GM11168 (cell line): Measurements from ENCODE around the gene DUS2.

Source experiments
- in situ Hi-C: fragments of 300-500 bp; cut with MboI; formaldehyde crosslinking; loops from one replicate; pipeline ENCODE4 v1.12.0; 2022; ENCODE audit warnings: low sequenced_read_pairs; ENCODE audit not compliant: unreplicated experiment

DUS2 gene

GRCh38 chr16:68040506-68041288 lies 17.6 kb downstream of the DUS2 start:
- in situ Hi-C loops: loop anchor here (5.0 kb wide), 1 partner anchor 38 kb away; no protein-coding TSS in a partner anchor

DNA sequence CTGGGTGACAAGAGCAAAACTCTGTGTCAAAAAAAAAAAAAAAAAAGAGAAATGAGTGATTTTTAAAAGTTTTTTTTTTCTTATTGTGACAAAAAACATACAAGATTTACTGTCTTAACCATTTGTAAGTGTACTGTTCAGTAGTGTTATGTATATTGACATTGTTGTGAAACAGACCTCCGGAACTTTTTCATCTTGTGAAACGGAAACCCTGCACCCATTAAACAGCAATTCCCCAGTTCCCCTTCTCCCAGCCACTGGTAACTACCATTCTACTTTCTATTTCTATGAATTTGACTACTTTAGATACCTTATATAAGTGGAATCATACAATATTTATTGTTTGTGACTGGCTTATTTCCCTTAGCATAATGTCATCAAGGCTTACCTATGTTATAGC lies 18.7 kb downstream of the DUS2 start:
- in situ Hi-C loops: loop anchor here (5.0 kb wide), 1 partner anchor 39 kb away; no protein-coding TSS in a partner anchor

DNA sequence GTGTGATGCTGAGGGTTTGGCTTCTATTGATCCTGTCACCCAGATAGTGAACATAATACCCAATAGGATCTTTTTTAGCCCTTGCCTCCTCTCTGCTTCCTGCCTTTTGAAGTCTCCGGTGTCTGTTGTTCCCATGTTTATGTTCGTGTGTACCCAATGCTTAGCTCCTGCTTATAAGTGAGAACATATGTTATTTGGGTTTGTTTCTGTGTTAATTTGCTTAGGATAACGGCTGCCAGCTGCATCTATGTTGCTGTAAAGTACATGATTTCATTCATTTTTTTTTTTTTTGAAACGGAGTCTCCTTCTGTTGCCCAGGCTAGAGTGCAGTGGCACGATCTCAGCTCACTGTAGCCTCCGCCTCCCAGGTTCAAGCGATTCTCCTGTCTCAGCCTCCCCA lies 23.0 kb downstream of the DUS2 start:
- in situ Hi-C loops: no loop called here

- in situ Hi-C loops: no loop called here
These were observed 24.9 kb downstream of the DUS2 start for GRCh38 chr16:68047987-68048386.

DNA sequence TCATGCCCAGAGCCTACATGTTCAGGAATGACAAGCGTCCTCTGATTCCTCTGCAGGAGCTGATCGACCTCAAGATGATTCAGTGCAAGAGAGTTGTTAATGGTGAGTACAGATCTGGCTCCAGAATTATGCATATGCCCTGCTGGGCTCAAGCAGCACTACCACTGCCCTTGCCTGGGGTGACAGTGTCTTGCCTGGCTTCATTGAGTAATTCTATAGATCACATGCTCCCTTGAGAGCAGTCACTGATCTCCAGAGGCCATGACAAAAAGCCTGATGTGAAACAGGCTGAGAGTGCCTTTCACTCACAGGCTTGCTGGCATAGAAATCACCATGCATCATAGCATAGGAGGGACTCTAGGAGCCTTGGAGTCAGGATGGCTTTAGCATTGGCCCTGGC lies 26.4 kb downstream of the DUS2 start:
- in situ Hi-C loops: no loop called here

- in situ Hi-C loops: no loop called here
These were observed 32.3 kb downstream of the DUS2 start for GRCh38 chr16:68055395-68055794.

- in situ Hi-C loops: no loop called here
These were observed 36.7 kb downstream of the DUS2 start for GRCh38 chr16:68059804-68060203.

- in situ Hi-C loops: no loop called here
These were observed 38.3 kb downstream of the DUS2 start for GRCh38 chr16:68061396-68061795.

- in situ Hi-C loops: no loop called here
These were observed 39.9 kb downstream of the DUS2 start for GRCh38 chr16:68062910-68063393.

- in situ Hi-C loops: no loop called here
These were observed 41.8 kb downstream of the DUS2 start for GRCh38 chr16:68064791-68065365.

DNA sequence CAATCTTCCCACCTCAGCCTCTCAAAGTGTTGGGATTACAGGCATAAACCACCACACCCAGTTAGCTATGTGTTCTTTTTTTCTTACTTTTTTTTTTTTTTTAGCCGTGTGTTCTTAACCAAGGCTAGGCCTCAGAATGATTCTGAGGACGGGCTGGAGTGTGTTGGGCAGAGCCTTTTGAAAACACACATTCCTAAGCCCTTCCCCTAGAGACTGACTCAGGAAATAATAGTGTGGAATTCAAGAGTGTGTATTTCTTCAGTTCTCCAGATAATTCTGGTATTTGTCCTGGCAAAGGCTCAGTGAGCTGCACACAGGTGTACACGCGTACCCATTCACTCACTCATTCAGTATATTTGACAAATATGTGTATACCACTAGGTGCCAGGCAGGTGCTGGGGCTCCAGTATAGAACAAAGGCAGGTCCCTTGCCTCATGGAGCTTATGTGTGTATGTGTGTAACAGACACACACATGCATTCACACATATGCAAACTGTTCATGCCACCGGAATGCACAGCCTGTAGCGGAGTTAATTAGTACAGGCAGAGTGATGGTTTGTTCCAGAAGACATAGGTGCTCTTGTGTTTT lies 42.7 kb downstream of the DUS2 start:
- in situ Hi-C loops: no loop called here

- in situ Hi-C loops: no loop called here
These were observed 43.7 kb downstream of the DUS2 start for GRCh38 chr16:68066763-68067162.

DNA sequence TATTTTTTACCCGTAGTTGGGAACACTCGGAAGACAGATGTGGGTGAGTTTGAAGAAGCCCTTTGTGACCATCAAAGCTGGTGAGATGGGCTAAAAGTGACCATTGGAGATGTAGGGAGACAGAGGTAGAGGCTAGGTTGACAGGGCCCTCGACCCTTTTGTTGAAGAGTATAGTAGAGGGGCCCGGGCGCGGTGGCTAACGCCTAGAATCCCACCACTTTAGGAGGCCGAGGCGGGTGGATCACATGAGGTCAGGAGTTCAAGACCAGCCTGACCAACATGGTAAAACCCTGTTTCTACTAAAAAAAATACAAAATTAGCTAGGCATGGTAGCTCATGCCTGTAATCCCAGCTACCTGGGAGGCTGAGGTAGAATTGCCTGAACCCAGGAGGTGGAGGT lies 45.8 kb downstream of the DUS2 start:
- in situ Hi-C loops: no loop called here

GRCh38 chr16:68069511-68070248 lies 46.6 kb downstream of the DUS2 start:
- in situ Hi-C loops: loop anchor here (5.0 kb wide), 1 partner anchor 158 kb away; no protein-coding TSS in a partner anchor

GRCh38 chr16:68070249-68070730 lies 47.2 kb downstream of the DUS2 start:
- in situ Hi-C loops: loop anchor here (5.0 kb wide), 1 partner anchor 157 kb away; no protein-coding TSS in a partner anchor

DNA sequence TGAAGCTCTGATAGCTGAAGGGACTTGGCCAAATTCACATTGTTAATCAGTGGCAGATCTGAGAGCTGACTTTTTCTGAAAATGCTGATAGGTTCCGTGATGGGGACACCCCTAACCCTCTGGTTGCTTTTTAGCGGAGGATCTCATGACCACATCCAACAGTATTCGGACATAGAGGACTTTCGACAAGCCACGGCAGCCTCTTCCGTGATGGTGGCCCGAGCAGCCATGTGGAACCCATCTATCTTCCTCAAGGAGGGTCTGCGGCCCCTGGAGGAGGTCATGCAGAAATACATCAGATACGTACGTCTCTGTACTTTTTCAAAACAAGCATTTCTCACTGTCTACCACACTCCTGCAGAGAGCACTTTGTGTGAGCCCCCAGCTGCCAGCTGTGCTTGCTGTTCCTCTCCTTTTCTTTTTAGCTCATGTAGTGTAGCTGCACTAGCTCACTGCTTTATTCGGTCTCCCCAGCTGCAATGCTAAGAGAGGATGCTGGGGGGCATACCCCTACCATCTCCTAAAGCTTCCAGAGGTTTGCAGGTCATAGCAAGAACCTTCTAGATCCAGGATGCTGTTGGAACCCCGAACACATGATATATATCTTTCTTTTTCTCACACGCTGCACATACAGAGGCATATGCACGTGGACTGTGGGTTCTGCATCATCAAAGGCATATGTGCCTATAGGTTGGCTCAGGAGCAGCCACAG lies 47.9 kb downstream of the DUS2 start:
- in situ Hi-C loops: loop anchor here (5.0 kb wide), 1 partner anchor 156 kb away; no protein-coding TSS in a partner anchor

GRCh38 chr16:68071518-68071901 lies 48.4 kb downstream of the DUS2 start:
- in situ Hi-C loops: loop anchor here (5.0 kb wide), 1 partner anchor 156 kb away; no protein-coding TSS in a partner anchor

GRCh38 chr16:68072038-68072695 lies 49.1 kb downstream of the DUS2 start:
- in situ Hi-C loops: loop anchor here (5.0 kb wide), 1 partner anchor 155 kb away; no protein-coding TSS in a partner anchor
